GM21423 (cell line): ENCODE results near the gene RAPGEF6.

Source experiments
- ATAC-seq: cut with Tn5 transposase; IDR thresholded peaks from one replicate; pipeline ENCODE4 v1.9.1; 2021; ENCODE audit warnings: mild to moderate bottlenecking, moderate library complexity; ENCODE audit not compliant: unreplicated experiment

Gene RAPGEF6

DNA sequence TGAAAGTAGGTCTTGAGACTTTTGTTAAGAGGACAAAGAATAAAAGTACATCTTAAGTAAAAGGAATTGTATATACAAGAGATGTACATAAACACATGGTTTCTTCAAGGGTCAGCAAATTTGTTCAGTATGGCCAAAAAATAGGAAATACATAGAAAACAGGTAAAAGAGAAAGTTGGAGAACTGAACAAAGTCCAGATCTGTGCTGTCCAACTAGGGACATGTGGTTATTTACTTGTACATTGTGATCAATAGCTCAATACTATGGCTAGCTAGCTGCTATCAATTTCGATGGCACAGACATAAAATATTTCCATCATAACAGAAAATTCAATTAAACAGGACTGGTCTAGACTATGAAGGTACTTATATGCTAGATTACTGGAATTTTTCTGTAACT, 92.3 kb downstream of the RAPGEF6 start:
- ATAC-seq = no peak

DNA sequence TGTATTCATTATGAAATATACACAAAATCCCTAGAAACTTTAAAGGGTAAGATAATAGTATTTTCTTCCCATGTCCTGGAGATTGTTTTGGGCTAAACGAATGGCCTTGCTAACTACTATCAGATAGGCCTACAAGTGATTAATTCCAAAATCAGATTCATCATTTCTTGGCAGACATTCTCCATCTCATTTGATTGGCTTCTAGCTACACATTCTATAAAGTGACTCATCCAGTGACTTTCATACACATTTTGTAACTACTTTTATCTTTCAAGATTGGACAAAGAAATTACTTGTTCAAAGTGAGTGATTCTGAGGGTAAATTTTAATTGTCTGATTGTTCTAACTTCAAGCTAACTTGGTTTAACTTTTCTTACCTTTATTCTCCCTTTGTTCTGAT, 93.3 kb downstream of the RAPGEF6 start:
- ATAC-seq = no peak

DNA sequence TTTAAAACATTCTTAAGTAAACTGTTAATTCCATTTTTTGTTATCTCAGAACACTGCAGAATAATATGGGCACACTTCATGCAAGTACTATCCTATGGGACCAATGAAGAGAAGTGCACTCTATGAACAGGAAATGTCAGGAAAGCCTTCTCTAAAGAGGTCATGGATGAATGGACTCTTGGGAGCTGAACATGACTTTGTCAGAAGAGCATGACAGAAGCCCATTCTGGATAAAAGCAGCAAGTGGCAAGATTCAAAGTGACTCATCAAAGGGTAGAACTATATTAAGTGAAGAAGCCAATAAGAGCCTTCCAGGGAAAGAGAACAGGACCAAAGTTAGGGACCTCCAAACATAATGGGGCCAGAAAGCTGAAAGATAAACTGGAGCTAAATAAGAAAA, 94.0 kb downstream of the RAPGEF6 start:
- ATAC-seq = no peak

DNA sequence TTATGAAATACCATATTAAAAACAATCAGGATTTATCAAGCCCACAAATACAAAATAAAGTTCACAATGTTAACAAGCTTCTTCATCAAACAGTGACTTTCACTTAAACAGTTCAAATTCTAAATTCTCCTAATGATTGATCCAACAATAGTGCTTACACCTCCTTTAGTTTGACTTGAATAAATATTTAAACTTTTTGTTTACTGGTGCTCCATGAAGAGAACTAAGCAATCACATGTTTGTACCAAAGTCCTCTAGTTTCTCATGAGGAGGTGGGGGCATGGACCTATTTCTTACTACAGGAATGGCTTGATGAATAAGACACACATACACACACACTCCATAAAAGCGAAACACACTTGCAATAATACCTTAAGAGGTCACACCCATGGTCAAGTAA, 95.8 kb downstream of the RAPGEF6 start:
- no peak for ATAC-seq

DNA sequence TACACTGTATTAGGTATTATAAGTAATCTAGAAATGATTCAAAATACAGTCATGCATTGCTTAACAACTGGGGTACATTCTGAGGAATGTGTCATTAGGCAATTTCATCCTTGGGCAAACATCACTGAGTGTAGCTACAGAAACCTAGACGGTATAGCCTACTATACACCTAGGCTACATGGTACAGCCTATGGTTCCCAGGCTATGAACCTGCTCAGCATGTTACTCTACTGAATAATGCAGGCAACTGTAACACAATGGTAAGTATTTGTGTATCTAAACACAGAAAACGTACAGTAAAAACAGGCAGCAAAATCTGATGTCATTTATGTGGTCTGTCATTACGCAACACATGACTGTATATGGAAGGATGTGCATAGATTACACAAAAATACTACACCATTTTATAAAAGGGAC, 96.8 kb downstream of the RAPGEF6 start:
- ATAC-seq = no peak

DNA sequence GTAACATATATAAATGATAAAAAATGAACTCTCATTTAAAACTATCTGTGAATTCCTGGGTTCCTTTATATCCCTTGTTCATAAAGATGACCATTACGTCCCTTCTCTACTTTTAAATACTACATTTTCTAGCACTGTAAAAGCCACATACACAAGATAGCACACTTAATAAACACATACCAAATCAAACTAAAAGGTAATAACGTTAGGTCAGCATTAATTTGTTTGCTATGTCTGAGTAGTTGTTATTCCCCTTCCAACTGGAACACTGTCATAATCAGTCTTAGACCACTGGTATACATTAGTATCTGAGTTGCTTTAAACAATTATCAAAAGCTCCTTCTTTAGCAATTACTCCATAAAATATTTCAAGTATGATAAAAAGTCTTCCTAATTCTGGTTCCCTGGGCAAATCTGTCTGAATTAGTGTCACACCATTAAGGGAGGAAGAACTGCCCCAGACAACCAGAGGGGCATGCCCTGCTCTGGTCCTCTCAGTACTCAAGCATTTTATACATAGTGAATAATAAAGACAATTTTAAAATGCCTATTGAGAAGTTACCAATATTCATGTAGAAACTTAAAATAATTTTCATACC, 98.1 kb downstream of the RAPGEF6 start:
- peak; percentile 2 for ATAC-seq

DNA sequence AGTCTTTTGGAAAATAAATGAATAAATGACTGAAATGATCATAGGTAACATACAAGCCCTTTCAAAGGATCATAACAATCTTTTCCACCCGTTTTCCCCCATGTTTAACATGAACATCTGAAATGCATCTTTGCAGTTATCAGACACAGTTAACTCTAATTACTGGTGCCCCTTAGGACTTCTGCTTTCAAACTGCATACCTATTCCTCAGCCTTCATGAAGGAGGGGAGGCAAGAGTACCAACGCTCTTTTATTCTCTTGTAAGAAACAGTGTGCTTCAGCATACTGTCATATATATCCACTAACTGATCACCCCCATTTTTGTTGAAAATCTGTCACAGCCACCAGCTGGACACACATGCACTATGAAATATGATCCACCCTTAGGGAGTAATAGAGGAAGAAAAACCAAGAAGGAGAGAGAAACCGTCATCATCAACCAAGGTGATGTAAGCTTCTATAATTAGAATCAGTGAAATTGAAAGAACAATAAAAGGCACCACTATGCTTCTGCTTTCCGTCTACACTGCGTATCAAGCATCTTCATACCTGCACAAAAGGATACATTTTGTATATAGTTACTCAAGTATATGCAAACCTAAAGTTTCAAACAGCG, 98.7 kb downstream of the RAPGEF6 start:
- ATAC-seq = peak; percentile 91

DNA sequence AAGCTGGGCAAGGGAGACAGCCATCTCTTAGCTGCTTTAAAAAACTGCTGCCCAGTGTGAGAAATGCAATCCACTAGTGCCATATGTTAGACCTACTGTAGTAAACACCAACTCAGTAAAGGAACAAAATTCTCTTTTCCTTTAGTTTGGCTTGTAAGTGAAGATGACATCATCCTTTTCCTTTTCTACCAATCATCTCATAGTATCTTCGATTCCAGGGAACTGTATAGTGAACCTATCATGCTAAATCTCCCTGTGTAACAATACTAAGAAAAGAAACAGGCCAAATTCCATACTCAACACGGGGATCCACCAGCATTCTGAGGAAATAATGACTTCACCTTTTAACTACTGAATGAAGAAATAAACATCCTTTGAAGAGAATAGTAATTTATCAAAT, 100.1 kb downstream of the RAPGEF6 start:
- ATAC-seq = no peak

DNA sequence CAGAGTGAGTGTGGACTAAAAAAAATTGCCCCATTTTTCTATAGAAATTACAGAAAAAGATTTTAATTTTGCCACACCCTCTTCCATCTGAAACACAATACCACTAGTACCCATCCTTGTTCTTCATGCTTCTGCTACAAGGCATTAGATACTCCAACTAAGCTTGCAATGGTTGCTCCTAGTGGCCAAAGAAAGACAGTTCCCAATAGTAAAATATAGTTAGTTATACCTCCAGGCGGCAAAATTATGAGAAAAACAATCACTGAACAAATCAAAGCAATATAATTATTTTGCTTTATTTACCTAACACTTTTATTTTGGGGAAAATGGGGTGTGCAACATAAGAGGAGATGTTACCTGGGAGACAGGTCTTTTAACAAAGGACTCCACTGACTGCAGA, 101.2 kb downstream of the RAPGEF6 start:
- no peak for ATAC-seq

DNA sequence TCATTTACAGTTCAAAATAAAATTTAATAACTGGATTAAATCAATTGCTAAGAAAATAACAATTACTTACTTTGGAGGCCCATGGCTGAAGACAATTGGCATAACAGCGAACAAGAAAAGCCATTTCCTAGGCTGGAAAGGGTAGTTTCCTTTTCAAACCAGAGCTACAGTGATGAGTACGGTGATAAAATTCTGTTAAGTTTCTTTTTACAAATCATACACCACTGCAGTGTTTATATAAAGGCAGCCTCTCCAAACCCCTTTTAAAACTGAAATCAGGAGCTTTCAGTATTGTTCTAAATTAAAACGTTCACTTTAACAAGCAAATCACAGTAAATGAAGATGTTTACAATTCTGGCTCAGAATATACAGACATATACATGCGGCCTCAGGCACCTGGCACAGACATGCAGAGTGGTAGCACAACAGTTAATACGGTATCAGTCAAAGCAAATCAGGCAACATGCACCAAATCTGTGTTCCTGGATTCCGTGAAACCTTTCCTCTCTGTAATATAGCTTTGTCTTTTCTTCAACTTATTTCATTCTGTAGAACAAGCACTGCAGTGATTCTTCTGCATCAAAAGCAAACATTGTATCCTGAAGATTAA, 102.9 kb downstream of the RAPGEF6 start:
- no peak for ATAC-seq

DNA sequence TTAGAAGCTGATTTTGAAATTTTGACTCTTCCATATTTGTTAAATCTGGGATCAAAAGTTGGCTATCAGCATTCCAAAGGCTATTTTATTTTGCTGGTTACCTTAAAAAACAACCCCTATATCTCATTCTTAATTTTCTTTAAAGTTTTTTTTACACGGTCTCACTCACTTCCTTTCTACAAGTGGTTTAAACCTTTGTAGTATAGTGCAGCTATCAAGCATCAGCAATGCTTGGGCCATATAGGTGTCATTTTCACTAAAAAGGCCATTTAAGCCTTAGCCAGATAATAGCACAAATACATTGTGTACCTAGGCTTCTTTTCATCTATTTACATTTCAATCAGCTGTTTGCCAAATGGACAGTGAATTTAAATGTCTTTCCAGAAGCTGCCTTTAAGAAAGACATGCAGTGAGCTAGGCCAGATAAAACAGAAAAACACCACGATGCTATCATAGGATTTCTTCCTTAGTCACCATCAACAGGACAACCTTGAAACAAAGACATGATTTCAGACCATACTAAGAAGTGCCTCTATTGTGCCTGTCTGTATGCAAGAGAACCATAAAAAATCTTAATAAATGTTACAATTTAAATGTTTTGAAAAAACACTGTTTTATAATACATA, 104.2 kb downstream of the RAPGEF6 start:
- no peak for ATAC-seq

DNA sequence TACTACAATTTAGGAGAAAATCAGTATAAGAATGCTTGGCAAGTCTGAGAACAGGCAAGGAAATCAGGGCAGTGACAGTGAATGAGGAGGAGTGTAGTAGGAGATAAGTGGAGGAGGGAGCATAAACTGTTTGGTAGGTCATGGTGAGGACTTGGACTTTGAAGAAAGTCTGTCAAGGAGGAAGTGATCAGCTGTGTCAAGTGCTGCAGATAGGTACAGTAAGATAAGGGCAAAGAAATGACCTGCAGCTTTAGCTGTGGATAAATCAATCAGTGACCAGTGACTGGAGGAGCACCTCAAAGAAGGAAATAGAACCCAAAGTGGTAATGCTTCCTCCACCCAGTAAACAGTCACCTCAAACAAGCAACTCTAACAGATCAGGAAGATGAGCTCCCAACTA, 106.3 kb downstream of the RAPGEF6 start:
- peak; percentile 66 for ATAC-seq

DNA sequence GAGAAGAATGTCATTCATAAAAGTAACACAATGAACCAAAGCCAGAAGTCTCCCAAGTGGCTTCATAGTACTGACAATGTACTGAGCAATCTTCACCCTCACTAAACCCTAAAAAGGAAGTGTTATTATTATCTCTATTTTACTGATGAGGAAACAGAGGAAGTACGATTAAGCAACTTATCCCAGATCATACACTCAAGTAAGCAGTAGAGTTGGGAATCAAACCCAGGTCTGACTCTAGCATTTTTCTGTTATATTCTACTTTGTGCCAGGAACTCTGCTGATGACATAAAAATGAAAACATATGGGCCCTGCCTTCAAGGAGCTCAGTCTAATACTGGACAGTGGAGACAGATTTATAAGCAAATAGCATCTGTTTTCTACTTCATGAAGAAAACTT, 109.2 kb downstream of the RAPGEF6 start:
- ATAC-seq = no peak

DNA sequence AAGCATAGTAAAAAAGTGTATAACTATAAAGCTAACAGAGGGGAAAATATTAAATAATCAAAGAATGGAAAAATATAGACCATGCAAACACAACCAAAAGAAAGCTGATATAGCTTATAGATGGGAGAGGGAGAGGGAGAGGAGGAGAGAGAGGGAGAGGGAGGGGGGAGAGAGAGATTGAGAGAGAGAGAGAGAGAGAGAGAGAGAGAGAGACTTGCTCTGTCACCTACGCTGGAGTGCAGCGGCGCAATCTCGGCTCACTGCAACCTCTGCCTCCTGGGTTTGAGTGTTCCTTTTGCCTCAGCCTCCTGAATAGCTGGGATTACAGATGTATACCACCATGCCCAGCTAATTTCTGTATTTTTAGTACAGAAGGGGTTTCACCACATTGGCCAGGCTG, 110.6 kb downstream of the RAPGEF6 start:
- ATAC-seq = no peak

DNA sequence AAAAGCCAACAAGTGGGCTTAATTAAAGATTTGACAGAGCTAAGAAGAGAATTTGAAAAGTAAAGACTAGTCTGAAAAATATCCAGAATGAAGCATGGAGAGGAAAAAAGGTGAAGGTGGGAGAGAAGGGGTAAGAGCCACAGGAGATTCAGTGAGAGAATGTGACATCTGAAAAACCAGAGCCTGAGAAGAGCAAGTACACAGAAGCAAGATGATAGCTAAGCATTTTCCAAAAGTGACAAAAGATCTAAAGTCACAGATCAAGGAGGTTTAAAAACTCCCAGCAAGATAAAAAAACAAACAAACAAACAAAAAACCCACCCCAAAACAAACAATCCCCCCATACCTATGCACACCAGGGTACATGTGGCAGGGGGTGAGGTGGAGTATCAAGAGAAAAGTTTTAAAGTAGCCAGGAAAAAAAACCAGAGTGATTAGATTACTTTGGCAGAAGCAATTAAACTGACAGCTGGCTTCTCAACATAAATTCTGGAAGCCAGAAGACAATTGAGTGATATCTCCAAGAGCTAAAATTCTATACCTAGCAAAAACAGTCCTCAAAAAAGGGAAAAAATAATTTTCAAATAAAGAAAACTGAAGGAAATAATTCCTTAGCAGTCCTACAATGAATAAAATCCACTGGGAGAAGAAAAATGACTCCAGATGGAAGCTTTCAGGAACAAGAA, 111.4 kb downstream of the RAPGEF6 start:
- no peak for ATAC-seq

DNA sequence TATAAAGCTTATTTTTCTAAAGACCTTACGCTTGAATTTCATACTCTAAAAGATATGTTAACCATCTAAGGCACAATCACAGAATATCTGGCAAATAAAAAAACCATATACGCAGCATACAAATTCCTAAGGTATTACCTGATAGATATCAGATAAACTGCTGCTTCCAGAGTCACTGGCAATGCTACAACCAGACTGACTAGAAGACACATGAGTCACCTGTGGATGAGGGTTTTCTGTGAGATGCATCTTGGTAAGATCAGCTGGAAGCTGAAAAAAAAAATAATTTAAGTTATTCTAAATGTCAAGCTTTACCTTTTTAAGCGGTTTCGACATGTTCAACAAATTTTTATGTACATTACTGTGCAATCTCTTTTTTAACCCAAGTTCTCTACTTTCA, 113.8 kb downstream of the RAPGEF6 start:
- ATAC-seq = no peak

DNA sequence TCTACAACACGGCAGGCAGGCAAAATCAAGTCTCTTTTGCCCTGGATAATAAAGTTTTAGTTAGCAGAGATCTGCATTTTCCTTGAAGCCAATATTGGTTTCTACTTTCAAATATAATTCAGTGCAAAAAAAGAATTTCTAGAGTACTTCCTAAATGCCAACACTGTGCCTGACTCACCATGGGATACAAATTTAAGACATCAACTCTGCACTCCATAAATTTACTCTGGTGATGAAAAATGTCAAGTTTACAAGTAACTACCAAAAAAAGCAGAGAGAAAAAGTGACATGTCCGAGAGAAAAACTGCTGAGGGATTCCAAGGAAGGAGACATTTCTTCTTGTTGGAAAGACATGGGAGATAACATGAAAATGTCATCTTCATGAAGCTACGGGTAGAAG, 119.7 kb downstream of the RAPGEF6 start:
- no peak for ATAC-seq

DNA sequence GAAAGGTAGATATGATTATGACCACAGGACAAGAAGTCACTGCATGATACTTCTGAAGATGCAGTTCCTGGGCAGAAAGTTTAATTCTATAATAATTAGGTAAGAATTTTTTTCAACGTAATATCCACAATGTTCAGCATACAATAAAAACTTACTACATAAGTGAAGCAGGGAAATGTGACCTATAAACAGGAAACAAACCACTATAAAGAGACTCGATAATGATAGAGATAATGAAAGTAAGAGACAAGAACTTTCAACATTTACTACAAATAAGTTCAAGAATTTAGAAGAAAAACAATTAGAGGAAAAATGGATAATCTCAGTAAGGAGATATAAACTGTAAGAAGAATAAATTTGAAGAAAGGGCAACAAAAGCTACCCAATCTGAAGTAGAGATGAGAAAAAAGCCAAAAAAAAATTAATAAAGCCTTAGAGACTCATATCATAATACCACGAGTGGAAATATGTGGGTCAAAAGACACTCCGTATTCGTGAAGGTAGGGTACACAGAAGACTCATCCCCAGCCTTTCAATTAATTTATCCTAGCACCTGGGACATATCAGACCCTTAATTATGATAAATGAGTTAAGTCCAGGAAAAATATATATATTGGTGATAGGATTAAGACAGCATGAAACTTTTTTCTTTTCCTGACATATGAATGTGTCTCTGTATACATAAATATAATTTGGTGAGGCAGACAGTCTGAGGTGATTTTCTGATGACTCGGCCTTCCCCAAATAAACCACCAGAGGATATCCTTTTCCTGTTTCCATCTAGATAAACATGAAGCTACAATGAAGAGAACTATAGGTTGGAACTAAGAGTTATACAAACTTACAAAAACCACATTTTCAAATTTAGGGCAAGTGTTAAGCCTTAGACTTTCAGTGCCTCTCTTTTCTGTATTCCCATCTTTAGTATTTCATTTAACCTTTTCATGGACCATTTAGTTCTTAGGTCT, 120.4 kb downstream of the RAPGEF6 start:
- ATAC-seq = peak; percentile 61

DNA sequence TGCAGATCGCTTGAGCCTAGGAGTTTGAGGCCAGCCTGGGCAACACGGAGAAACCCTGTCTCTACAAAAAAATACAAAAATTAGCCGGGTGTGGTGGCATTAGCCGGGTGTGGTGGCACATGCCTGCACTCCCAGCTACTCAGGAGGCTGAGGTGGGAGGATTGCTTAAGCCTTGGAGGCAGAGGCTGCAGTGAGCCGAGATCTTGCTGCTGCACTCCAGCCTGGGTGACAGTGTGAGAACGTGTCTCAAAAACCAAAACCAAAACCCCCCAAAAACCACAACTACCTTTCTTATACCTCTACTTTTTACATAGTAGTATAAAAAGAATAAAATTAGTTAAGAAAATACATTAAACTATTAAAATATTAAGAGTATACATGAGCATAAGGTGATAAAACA, 121.2 kb downstream of the RAPGEF6 start:
- ATAC-seq = no peak

DNA sequence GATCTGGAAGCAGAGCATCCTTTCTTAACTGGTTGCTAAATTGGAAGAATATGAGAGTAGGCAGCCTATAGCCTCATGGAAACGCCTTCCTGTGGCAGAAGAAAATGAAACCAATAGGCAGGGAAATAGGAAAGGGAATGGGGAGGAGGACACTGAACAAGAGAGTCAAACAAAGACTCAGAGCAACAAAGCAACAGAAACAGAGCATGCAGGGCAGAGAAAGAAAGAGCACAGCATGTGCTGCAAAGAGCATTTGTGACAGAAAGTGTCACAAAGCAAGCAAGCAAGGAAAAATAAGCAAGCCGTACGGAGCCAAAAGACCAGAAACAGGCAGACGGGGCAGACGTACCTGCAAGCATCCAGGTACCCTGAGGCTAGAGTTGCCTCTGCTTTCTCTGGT, 123.1 kb downstream of the RAPGEF6 start:
- ATAC-seq = no peak

DNA sequence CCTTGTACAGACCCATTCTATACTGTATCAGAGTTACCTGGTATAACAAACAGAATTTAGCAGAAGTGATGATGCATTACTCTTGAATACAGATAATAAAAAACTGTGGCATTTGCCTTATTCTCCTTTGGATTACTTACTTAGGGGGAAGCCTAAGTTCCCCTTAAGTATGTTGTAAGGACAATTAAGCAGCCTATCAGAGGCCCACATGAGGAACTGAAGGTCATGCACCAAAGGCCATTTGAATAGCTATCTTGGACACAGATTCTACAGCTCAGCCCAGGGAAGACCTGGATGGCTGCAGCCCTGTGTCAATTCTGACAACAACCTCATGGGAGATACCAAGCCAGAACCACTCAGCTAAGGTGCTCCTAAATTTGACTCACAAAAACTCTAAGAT, 125.2 kb downstream of the RAPGEF6 start:
- no peak for ATAC-seq
